Immature natural killer cell (primary cell): ENCODE measurements around the gene SLC22A13. TPM values are rescaled to one million over a fixed set of nuclear protein-coding genes. Genes with fewer than 3 reads are reported as not detected.
"Not testable (repeated sequence)": the region's sequence is repeated elsewhere in the genome, so short reads cannot be mapped to it uniquely, and the experiment has no call there.

Experiments used
- DNase-seq, 3 donors: peaks; one replicate each; pipeline ENCODE4 v3.0.0; 2022; ENCODE audit warnings: mixed read lengths in 1 of 3
- H3K27ac Mint-ChIP-seq, 6 donors: one replicate each; pipeline ENCODE4 v1.8.0; 2020; ENCODE audit warnings: mixed read lengths in 6 of 6, mild to moderate bottlenecking in 5 of 6, inconsistent platforms in 4 of 6, moderate library complexity in 3 of 6
- H3K27me3 Mint-ChIP-seq, 3 donors: one replicate each; pipeline ENCODE4 v1.8.0; 2020 to 2021; ENCODE audit warnings: low read depth in 3 of 3, mild to moderate bottlenecking in 3 of 3, mixed read lengths in 3 of 3, moderate library complexity in 3 of 3, inconsistent platforms in 1 of 3
- H3K36me3 Mint-ChIP-seq, 3 donors: one replicate each; pipeline ENCODE4 v1.8.0; 2020; ENCODE audit warnings: mixed read lengths in 3 of 3, inconsistent platforms in 2 of 3, mild to moderate bottlenecking in 2 of 3
- H3K4me1 Mint-ChIP-seq, 2 donors: one replicate each; pipeline ENCODE4 v1.8.0; 2020; ENCODE audit warnings: inconsistent platforms in 2 of 2, mild to moderate bottlenecking in 2 of 2, mixed read lengths in 2 of 2, moderate library complexity in 1 of 2
- H3K4me3 Mint-ChIP-seq, 5 donors: one replicate each; pipeline ENCODE4 v1.8.0; 2020; ENCODE audit warnings: mild to moderate bottlenecking in 5 of 5, mixed read lengths in 5 of 5, inconsistent platforms in 3 of 5, moderate library complexity in 3 of 5
- H3K9me3 Mint-ChIP-seq, 6 donors: one replicate each; pipeline ENCODE4 v1.8.0; 2020; ENCODE audit warnings: mild to moderate bottlenecking in 6 of 6, mixed read lengths in 6 of 6, inconsistent platforms in 4 of 6, moderate library complexity in 3 of 6
- polyA plus RNA-seq, 3 donors: library from polyadenylated mRNA; unstranded; fragments of 300-500 nt; fragmentation: Illumina TruSeq; gene quantifications; one replicate each; pipeline ENCODE4 v1.2.3, GENCODE V29; 2021

The SLC22A13 gene
- polyA plus RNA-seq, 3 donors from 2014 or later = not detected

- not testable (repeated sequence) for H3K4me1 Mint-ChIP-seq, H3K4me3 Mint-ChIP-seq, H3K27me3 Mint-ChIP-seq
Measured at GRCh38 chr3:38297053-38297452, 31.4 kb downstream of the SLC22A13 start.

GRCh38 chr3:38297537-38297936, 31.9 kb downstream of the SLC22A13 start:
- H3K27ac Mint-ChIP-seq = no peak overlapping the region
- H3K27me3 Mint-ChIP-seq = peaks cover 0 to 9% (median 4%) of the 10 kb centered on the region in 3 donors
- H3K4me1 Mint-ChIP-seq = no peaks in the 10 kb centered on the region
- H3K9me3 Mint-ChIP-seq = peaks cover 0 to 2% (median 0%) of the 10 kb centered on the region in 6 donors
- no peak overlapping the region for H3K4me3 Mint-ChIP-seq
- H3K36me3 Mint-ChIP-seq = no peaks in the 10 kb centered on the region
- DNase-seq = no peak

More at GRCh38 chr3:38297053-38297452, 31.4 kb downstream of the SLC22A13 start:
- not testable (repeated sequence) for H3K27ac Mint-ChIP-seq, H3K36me3 Mint-ChIP-seq, DNase-seq, H3K9me3 Mint-ChIP-seq

DNA sequence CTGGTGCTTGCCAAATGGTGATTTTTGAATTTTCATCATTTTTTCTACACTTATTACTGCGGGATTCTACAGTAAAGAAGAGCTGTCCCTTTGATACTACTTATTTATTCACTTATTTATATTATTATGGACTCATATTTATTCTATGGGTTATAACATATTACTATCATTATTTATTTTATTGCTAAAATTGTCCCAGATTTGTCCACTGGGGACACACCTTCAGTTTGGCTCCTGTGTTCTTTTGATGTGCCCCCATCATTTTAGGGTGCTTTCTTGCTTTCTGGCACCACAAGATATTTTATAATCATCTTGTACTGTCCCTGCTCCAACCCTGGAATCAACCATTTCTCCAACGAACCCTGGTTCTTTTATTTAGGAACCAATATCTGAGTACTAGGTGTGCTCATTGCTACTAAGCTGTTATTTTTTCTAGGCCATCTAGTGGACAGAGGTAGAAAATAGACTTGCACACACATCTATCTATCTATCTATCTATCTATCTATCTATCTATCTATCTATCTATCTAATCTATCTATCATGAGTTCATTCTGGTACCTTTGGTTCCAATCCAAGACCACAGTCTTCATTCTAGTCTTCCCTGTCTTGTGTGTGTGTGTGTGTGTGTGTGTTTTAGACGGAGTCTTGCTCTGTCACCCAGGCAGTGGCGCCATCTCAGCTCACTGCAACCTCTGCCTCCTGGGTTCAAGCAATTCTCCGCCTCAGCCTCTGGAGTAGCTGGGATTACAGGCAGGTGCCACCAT, 32.5 kb downstream of the SLC22A13 start:
- Mint-ChIP-seq H3K27ac (no peak overlapping the region), H3K27me3 (peaks cover 0 to 9% (median 4%) of the 10 kb centered on the region in 3 donors), H3K9me3 (peaks cover 0 to 2% (median 0%) of the 10 kb centered on the region in 6 donors), H3K36me3 (no peaks in the 10 kb centered on the region), H3K4me3 (no peak overlapping the region), H3K4me1 (no peaks in the 10 kb centered on the region)
- DNase-seq = peak in 1 of 3 donors; percentile 4

DNA sequence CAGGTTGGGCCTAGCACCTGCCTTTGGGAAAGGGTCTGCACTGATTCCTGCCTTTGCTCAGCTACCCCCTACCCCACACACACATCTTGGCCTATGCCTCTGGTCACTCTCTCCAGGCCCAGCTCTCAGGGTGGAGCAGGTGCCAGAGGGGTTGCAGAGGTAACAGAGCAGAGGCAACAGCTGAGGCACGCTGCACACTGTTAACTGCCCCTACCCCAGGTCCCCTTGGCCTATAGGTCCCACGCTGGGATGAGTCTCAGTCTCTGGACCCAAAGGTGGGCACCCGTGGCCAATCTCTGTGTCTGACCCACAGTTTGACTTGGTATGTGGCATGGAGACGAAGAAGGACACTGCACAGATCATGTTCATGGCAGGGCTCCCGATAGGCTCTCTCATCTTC, 41.3 kb downstream of the SLC22A13 start:
- Mint-ChIP-seq H3K27ac (no peak overlapping the region), H3K4me3 (no peak overlapping the region), H3K27me3 (peaks cover 0 to 4% (median 0%) of the 10 kb centered on the region in 3 donors), H3K36me3 (no peaks in the 10 kb centered on the region), H3K9me3 (no peaks in the 10 kb centered on the region), H3K4me1 (no peaks in the 10 kb centered on the region)
- no peak for DNase-seq

- DNase-seq = no peak
- no peaks in the 10 kb centered on the region for H3K36me3 Mint-ChIP-seq
- H3K27ac Mint-ChIP-seq = no peak overlapping the region
- H3K4me3 Mint-ChIP-seq = no peak overlapping the region
- H3K4me1 Mint-ChIP-seq = no peaks in the 10 kb centered on the region
- no peaks in the 10 kb centered on the region for H3K9me3 Mint-ChIP-seq
- peaks cover 0 to 8% (median 2%) of the 10 kb centered on the region in 3 donors for H3K27me3 Mint-ChIP-seq
Measured at GRCh38 chr3:38307599-38307998, 42.0 kb downstream of the SLC22A13 start.

- Mint-ChIP-seq H3K9me3 (no peaks in the 10 kb centered on the region), H3K27me3 (peaks cover 0 to 8% (median 2%) of the 10 kb centered on the region in 3 donors), H3K36me3 (no peaks in the 10 kb centered on the region), H3K4me1 (no peaks in the 10 kb centered on the region), H3K4me3 (no peak overlapping the region), H3K27ac (no peak overlapping the region)
- DNase-seq = no peak
Measured at GRCh38 chr3:38308456-38308855, 42.8 kb downstream of the SLC22A13 start.

DNA sequence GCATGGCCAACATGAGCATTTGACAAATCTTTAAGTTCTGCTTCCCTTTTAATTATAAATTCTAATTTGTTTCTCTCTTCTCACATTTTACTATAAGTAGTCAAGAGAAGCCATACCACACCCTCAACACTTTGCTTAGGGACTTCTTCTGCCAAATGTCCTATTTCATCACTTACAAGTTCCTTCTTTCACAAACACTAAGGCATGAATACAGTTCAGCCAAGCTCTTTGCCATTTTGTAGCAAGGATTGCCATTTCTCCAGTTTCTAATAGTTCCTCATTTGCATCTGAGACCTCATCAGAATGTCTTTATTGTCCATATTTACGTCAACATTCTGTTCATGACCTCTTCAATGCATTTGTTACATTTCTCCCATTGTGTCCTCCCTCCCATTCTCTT, 45.9 kb downstream of the SLC22A13 start:
- Mint-ChIP-seq H3K36me3 (no peaks in the 10 kb centered on the region), H3K4me1 (no peaks in the 10 kb centered on the region), H3K4me3 (no peak overlapping the region), H3K27ac (no peak overlapping the region), H3K9me3 (no peaks in the 10 kb centered on the region), H3K27me3 (peaks cover 0 to 10% (median 2%) of the 10 kb centered on the region in 3 donors)
- no peak for DNase-seq

GRCh38 chr3:38311941-38312340, 46.3 kb downstream of the SLC22A13 start:
- Mint-ChIP-seq H3K36me3 (no peaks in the 10 kb centered on the region), H3K9me3 (no peaks in the 10 kb centered on the region), H3K27ac (no peak overlapping the region), H3K4me1 (no peaks in the 10 kb centered on the region), H3K27me3 (peaks cover 0 to 10% (median 2%) of the 10 kb centered on the region in 3 donors), H3K4me3 (no peak overlapping the region)
- no peak for DNase-seq

DNA sequence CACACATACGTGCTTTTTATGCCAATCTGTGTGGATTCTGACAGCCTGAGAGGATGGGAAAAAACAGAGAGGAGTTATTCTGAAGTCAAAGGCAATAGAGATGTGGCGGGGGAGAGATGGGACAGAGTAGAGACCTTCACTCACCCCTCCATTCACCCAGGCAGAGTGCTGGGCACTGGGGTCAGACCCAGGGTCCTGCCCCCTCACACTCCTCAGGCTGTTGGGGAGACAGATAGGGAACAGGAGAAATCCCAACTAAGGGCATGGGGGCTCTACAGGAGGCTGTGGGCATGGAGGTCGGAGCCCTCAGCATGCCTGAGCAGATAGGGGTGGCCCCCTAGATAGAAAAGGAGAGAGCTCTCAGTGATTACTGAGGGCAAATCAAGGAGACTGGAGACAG, 46.7 kb downstream of the SLC22A13 start:
- Mint-ChIP-seq H3K9me3 (no peaks in the 10 kb centered on the region), H3K36me3 (no peaks in the 10 kb centered on the region), H3K4me1 (no peaks in the 10 kb centered on the region), H3K4me3 (no peak overlapping the region), H3K27ac (no peak overlapping the region), H3K27me3 (peaks cover 0 to 10% (median 2%) of the 10 kb centered on the region in 3 donors)
- no peak for DNase-seq

- H3K36me3 Mint-ChIP-seq = no peaks in the 10 kb centered on the region
- peaks cover 0 to 10% (median 2%) of the 10 kb centered on the region in 3 donors for H3K27me3 Mint-ChIP-seq
- no peak overlapping the region for H3K4me3 Mint-ChIP-seq
- H3K9me3 Mint-ChIP-seq = no peaks in the 10 kb centered on the region
- DNase-seq = no peak
- no peak overlapping the region for H3K27ac Mint-ChIP-seq
- no peaks in the 10 kb centered on the region for H3K4me1 Mint-ChIP-seq
Measured at GRCh38 chr3:38313263-38313662, 47.7 kb downstream of the SLC22A13 start.

DNA sequence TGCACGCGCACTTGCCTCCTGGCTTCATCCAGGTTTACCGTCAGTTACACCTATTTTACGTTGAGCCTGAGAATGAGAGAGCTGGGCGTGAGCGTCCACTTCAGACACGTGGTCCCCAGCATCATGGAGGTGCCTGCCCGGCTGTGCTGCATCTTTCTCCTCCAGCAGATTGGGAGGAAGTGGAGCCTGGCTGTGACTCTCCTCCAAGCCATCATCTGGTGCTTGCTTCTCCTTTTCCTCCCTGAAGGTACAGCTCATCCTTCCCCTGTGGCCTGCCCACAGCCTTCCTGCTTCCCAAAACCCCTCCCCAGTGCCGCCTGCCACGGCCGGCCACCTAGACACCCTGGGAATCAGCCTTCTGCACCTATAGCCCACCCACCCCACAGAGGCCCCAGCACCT, 48.1 kb downstream of the SLC22A13 start:
- DNase-seq = no peak
- Mint-ChIP-seq H3K36me3 (no peaks in the 10 kb centered on the region), H3K4me1 (no peaks in the 10 kb centered on the region), H3K9me3 (no peaks in the 10 kb centered on the region), H3K4me3 (no peak overlapping the region), H3K27me3 (peaks cover 0 to 10% (median 2%) of the 10 kb centered on the region in 3 donors), H3K27ac (no peak overlapping the region)

GRCh38 chr3:38314112-38314763, 48.6 kb downstream of the SLC22A13 start:
- Mint-ChIP-seq H3K9me3 (no peaks in the 10 kb centered on the region), H3K36me3 (no peaks in the 10 kb centered on the region), H3K27me3 (peaks cover 0 to 10% (median 2%) of the 10 kb centered on the region in 3 donors), H3K4me1 (no peaks in the 10 kb centered on the region), H3K27ac (no peak overlapping the region), H3K4me3 (no peak overlapping the region)
- no peak for DNase-seq

DNA sequence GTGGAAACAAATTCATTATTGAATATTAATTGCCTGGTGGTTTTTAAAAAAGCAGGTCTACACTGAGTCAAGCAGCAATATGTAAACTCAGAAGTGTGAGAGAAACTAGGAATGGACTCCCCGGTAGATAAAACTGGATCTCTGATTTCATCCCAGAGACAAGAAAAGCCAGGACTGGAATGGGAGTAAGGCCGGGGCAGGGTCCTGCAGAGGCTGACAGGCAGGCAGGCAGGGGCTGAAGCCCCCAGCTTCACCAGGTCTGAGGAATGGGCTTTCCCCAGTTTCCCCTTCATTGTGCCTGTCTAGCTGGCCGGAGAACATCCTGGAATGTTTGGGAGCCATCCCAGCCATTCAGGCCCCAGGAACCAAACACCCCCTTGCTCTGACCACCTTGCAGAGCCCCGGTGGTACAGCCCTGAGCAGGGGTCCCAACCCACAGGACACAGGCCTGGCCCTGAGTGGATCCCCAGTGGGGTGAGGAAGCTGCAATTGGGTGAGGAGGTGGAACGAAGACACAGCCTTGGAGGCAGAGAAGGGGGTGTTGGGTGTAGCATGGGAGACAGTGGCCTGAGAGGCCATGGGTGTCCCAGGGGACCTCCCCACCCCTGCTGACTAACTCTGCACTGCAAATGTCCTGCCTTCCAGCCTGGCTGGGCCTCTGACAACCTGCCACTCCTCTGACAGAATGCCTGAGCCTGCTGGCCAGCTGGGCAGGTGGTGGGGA, 49.3 kb downstream of the SLC22A13 start:
- Mint-ChIP-seq H3K36me3 (no peaks in the 10 kb centered on the region), H3K27ac (no peak overlapping the region)

More for the DNA sequence above, 49.3 kb downstream of the SLC22A13 start:
- Mint-ChIP-seq H3K4me1 (no peaks in the 10 kb centered on the region), H3K27me3 (peaks cover 0 to 10% (median 2%) of the 10 kb centered on the region in 3 donors), H3K4me3 (no peak overlapping the region), H3K9me3 (no peaks in the 10 kb centered on the region)
- no peak for DNase-seq
